HepG2 (cell line): Measurements from ENCODE around the gene RBPMS2. TPM values are rescaled to one million over a fixed set of nuclear protein-coding genes. Genes with fewer than 3 reads are reported as not detected.
A peak's percentile ranks its signal among the peaks of the same experiment; 100 is the strongest.

ENCODE experiments used
- ATAC-seq: fragments of 200-7000 bp; cut with Tn5 transposase; 3 replicates; pipeline ENCODE4 v1.9.1; 2020; ENCODE audit warnings: mild to moderate bottlenecking, moderate library complexity
- BruUV-seq: library from RNA; stranded (reverse); fragments of 400-500 nt; replicated peaks from 2 replicates; lab custom pipeline; 2021; lab: Mats Ljungman, UMichigan
- CTCF ChIA-PET: fragments of 300-600 bp; formaldehyde crosslinking; extraction: SDS; loops from one replicate; lab custom pipeline; 2021; ENCODE audit warnings: low total read pairs, inconsistent platforms, low intra/inter-chr PET ratio; lab: Yijun Ruan, JAX
- POLR2A ChIA-PET: fragments of 350-600 bp; sonication (Branson Sonifier 250); formaldehyde crosslinking; loops from one replicate; lab custom pipeline; 2020; ENCODE audit warnings: antibody characterized with exemption, inconsistent platforms; lab: Yijun Ruan, JAX
- DNase-seq: peaks from one replicate; pipeline ENCODE4 v3.0.0-alpha.2; 2015; ENCODE audit warnings: low spot score
- FAIRE-seq: peaks from 3 replicates; lab custom pipeline; 2011; peaks lifted over from hg19 to GRCh38; lab: Jason Lieb, UNC
- H2AFZ ChIP-seq: one replicate; pipeline ENCODE4 v1.6.1; 2011; ENCODE audit warnings: low read length, inconsistent platforms
- H3K27ac ChIP-seq: fragments of 300-600 bp; 3 replicates; pipeline ENCODE4 v1.8.0; 2011; ENCODE audit warnings: mixed run types, mild to moderate bottlenecking, mixed read lengths, low read length, inconsistent platforms; ENCODE audit not compliant: insufficient read depth; ENCODE audit errors: extremely low read length
- H3K27me3 ChIP-seq, 2 experiments: fragments of 200-600 bp in 1 of 2; 2 replicates in 1 of 2; 3 replicates in 1 of 2; pipeline versions ENCODE4 v1.6.0 to v1.8.0; 2011; ENCODE audit warnings: low read length in 2 of 2, mild to moderate bottlenecking in 2 of 2, moderate library complexity in 2 of 2, inconsistent platforms in 1 of 2; ENCODE audit not compliant: insufficient read depth in 2 of 2, control insufficient read depth in 1 of 2
- H3K36me3 ChIP-seq, 2 experiments: fragments of 200-600 bp in 1 of 2; replicated peaks in 1 of 2; 2 replicates in 1 of 2; 3 replicates in 1 of 2; pipeline versions ENCODE4 v1.5.1 to v1.8.0; 2011; ENCODE audit warnings: low read length in 2 of 2, inconsistent platforms in 1 of 2; ENCODE audit not compliant: insufficient read depth in 2 of 2, control insufficient read depth in 1 of 2
- H3K4me1 ChIP-seq: 2 replicates; pipeline ENCODE4 v1.5.1; 2012; ENCODE audit warnings: low read length, inconsistent platforms; ENCODE audit not compliant: insufficient read depth
- H3K4me2 ChIP-seq: 2 replicates; pipeline ENCODE4 v1.6.0; 2011; ENCODE audit warnings: low read depth, low read length, inconsistent platforms
- H3K4me3 ChIP-seq, 3 experiments: fragments of 200-600 bp in 1 of 3; sonication (generic), shearing (Covaris generic) in 1 of 3; replicated peaks in 1 of 3; 2 replicates each; pipeline ENCODE4 v1.5.1; 2011 to 2016; ENCODE audit warnings: low read length in 3 of 3, inconsistent platforms in 2 of 3, low read depth in 2 of 3, mild to moderate bottlenecking in 2 of 3, control low read depth in 1 of 3, mixed read lengths in 1 of 3; ENCODE audit not compliant: insufficient read depth in 1 of 3
- H3K79me2 ChIP-seq: one replicate; pipeline ENCODE4 v1.6.1; 2011; ENCODE audit warnings: low read length, inconsistent platforms; ENCODE audit not compliant: insufficient read depth
- H3K9ac ChIP-seq: 2 replicates; pipeline ENCODE4 v1.6.0; 2011; ENCODE audit warnings: mild to moderate bottlenecking, low read depth, low read length, inconsistent platforms; ENCODE audit not compliant: insufficient read depth
- H3K9me3 ChIP-seq: 2 replicates; pipeline ENCODE4 v1.5.1; 2012; ENCODE audit warnings: mild to moderate bottlenecking, low read length
- H4K20me1 ChIP-seq: 2 replicates; pipeline ENCODE4 v1.6.0; 2011; ENCODE audit warnings: inconsistent platforms, mild to moderate bottlenecking, low read length, moderate library complexity; ENCODE audit not compliant: insufficient read depth
- HNF1A ChIP-seq, 2 experiments: sonication (generic) in 1 of 2; formaldehyde crosslinking in 1 of 2; IDR thresholded peaks; 2 replicates each; pipeline versions ENCODE4 v1.4.0 to v1.6.1; 2016 to 2020; ENCODE audit warnings: borderline replicate concordance in 1 of 2, low read depth in 1 of 2, mild to moderate bottlenecking in 1 of 2, missing genetic modification reagents in 1 of 2
- NFATC3 ChIP-seq: sonication (generic); formaldehyde crosslinking; IDR thresholded peaks from 2 replicates; pipeline ENCODE4 v1.5.1; 2020; ENCODE audit warnings: mild to moderate bottlenecking, missing genetic modification reagents
- ZNF121 ChIP-seq: sonication (generic); formaldehyde crosslinking; IDR thresholded peaks from 2 replicates; pipeline ENCODE4 v1.5.0; 2020; ENCODE audit warnings: mild to moderate bottlenecking, missing genetic modification reagents
- ZNF530 ChIP-seq: sonication (generic); formaldehyde crosslinking; IDR thresholded peaks from 2 replicates; pipeline ENCODE4 v1.5.0; 2020; ENCODE audit warnings: low read depth, mild to moderate bottlenecking, missing genetic modification reagents
- ZNF598 ChIP-seq: sonication (generic); formaldehyde crosslinking; IDR thresholded peaks from 2 replicates; pipeline ENCODE4 v1.5.1; 2020; ENCODE audit warnings: mild to moderate bottlenecking, missing genetic modification reagents, borderline replicate concordance
- WGBS: methylation state at CpG from one replicate; pipeline ENCODE4 v1.1.6; 2017; ENCODE audit warnings: low lambda C conversion rate; 5-methylcytosine and 5-hydroxymethylcytosine counted together
- in situ Hi-C: cut with HindIII; loops from 2 replicates; pipeline ENCODE4 v1.10.0; 2017; ENCODE audit warnings: low pct_unique_long_range_greater_than_20kb; ENCODE audit not compliant: extremely low pct_ligation_motif_present
- intact Hi-C: fragments of 100-400 bp; cut with micrococcal nuclease; formaldehyde crosslinking; loops from one replicate; pipeline ENCODE4 v1.10.0; 2022; ENCODE audit not compliant: unreplicated experiment
- polyA plus RNA-seq, 8 experiments: library from polyadenylated mRNA; depleted of rRNA in 3 of 8; stranded (reverse) in 7 of 8; unstranded in 1 of 8; fragments of >200 nt; fragmentation: Illumina TruSeq in 4 of 8; extraction: Trizol in 4 of 8; gene quantifications; 2 replicates each; pipeline versions ENCODE4 v1.2.1 to v1.2.3, GENCODE V29; 2011 to 2016; ENCODE audit warnings: low read depth in 4 of 8, missing spikeins in 1 of 8, mixed read lengths in 1 of 8; ENCODE audit not compliant: insufficient read depth in 1 of 8
- total RNA-seq, 5 experiments: library from RNA; depleted of rRNA; stranded (reverse); fragments of >200 nt; fragmentation: Illumina TruSeq; extraction: Trizol; gene quantifications; 2 replicates each; pipeline ENCODE4 v1.2.3, GENCODE V29; 2016; ENCODE audit warnings: low read depth in 1 of 5
- TF ChIP-seq, protein P1 (sequence below): sonication (generic); formaldehyde crosslinking; IDR thresholded peaks from 2 replicates; pipeline ENCODE4 v1.4.0; 2020; ENCODE audit warnings: mild to moderate bottlenecking, missing genetic modification reagents
- TF ChIP-seq, protein P2 (sequence below): sonication (generic); formaldehyde crosslinking; IDR thresholded peaks from 2 replicates; pipeline ENCODE4 v1.5.0; 2020; ENCODE audit warnings: mild to moderate bottlenecking, missing genetic modification reagents

The RBPMS2 gene
- total and polyA plus RNA-seq, 2 of the 13 experiments (the other 11 are each of a cell fraction or from before 2014, with no cell fraction given): 0.08 TPM; not detected in 1

DNA sequence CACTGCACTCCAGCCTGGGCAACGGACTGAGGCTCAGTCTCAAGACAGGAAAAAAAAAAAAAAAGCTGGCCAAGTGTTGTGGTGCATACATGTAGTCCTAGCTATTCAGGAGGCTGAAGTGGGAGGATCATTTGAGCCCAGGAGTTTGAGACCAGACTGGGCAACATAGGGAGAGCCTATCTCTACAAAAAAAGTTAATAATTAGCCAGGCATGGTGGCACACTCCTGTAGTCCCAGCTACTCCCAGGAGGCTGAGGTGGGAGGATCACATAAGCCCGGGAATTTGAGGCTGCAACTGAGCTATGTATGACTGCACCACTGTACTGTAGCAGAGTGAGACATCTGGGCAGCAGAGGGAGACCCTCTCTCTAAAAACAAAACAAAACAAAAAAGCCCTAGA lies 58.9 kb downstream of the RBPMS2 start:
- TF ChIP-seq NFATC3: no peak
- TF ChIP-seq HNF1A (IDR thresholded peaks at IDR 0.05; ENCODE audit: low read depth): peak; percentile 76
- TF ChIP-seq HNF1A (CRISPR knock-in tag; IDR thresholded peaks at IDR 0.05; ENCODE audit: borderline replicate concordance): peak; percentile 76; the same call in 1 of the 2 replicates
- no peak for TF ChIP-seq ZNF530
- TF ChIP-seq, protein P1, sequence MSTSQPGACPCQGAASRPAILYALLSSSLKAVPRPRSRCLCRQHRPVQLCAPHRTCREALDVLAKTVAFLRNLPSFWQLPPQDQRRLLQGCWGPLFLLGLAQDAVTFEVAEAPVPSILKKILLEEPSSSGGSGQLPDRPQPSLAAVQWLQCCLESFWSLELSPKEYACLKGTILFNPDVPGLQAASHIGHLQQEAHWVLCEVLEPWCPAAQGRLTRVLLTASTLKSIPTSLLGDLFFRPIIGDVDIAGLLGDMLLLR: no peak
- no peak for TF ChIP-seq ZNF598
- peak; percentile 95 for TF ChIP-seq ZNF121 (CRISPR knock-in tag)
- TF ChIP-seq, protein P2, sequence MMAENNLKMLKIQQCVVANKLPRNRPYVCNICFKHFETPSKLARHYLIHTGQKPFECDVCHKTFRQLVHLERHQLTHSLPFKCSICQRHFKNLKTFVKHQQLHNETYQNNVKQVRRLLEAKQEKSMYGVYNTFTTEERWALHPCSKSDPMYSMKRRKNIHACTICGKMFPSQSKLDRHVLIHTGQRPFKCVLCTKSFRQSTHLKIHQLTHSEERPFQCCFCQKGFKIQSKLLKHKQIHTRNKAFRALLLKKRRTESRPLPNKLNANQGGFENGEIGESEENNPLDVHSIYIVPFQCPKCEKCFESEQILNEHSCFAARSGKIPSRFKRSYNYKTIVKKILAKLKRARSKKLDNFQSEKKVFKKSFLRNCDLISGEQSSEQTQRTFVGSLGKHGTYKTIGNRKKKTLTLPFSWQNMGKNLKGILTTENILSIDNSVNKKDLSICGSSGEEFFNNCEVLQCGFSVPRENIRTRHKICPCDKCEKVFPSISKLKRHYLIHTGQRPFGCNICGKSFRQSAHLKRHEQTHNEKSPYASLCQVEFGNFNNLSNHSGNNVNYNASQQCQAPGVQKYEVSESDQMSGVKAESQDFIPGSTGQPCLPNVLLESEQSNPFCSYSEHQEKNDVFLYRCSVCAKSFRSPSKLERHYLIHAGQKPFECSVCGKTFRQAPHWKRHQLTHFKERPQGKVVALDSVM (CRISPR knock-in tag): peak; percentile 99
- TF ChIP-seq, all 625 proteins: peak for 3
- intact Hi-C loops: no loop called here
- no peaks in the 10 kb centered on the region for H3K27me3 ChIP-seq
- H3K36me3 ChIP-seq: no peaks in the 10 kb centered on the region
- H4K20me1 ChIP-seq: no peaks in the 10 kb centered on the region
- no peak for FAIRE-seq
- H3K79me2 ChIP-seq: no peaks in the 10 kb centered on the region
- in situ Hi-C loops: no loop called here
- peaks cover 25% of the 10 kb centered on the region for H3K4me1 ChIP-seq
- POLR2A ChIA-PET: interaction anchor here (2.1 kb wide), 1 partner anchor 13 kb away, joined by 6 read pairs; no protein-coding TSS in a partner anchor
- DNase-seq: peak; percentile 41
- peak; percentile 78 for ATAC-seq
- CTCF ChIA-PET: no interaction called here
- no peak overlapping the region for H2AFZ ChIP-seq
- BruUV-seq: no TSS peak
- no peak overlapping the region for H3K4me3 ChIP-seq
- no peaks in the 10 kb centered on the region for H3K9me3 ChIP-seq
- WGBS: 37% methylated on average over 2 of the region's 2 CpGs
- no peak overlapping the region for H3K4me2 ChIP-seq
- no peak overlapping the region for H3K27ac ChIP-seq
- H3K9ac ChIP-seq: no peak overlapping the region
